Tibial nerve (tissue), 4 donors: ENCODE measurements around the gene SMAD6. TPM values are rescaled to one million over a fixed set of nuclear protein-coding genes. Genes with fewer than 3 reads are reported as not detected.
A peak's percentile ranks its signal among the peaks of the same experiment; 100 is the strongest.

Experiments
- DNase-seq, 2 donors: peaks; one replicate each; pipeline ENCODE4 v3.0.0-alpha.2; 2019; ENCODE audit warnings: low spot score in 2 of 2
- H3K27ac ChIP-seq, 4 donors: fragments of 200-600 bp; sonication (generic) in 3 of 4; one replicate each; pipeline ENCODE4 v1.5.1; 2017 to 2019; ENCODE audit warnings: mild to moderate bottlenecking in 1 of 4
- H3K27me3 ChIP-seq, 2 donors: fragments of 200-600 bp; sonication (generic) in 1 of 2; one replicate each; pipeline versions ENCODE4 v1.5.1 to v1.6.0; 2017 to 2019
- H3K36me3 ChIP-seq, 3 donors: fragments of 200-600 bp; sonication (generic); one replicate each; pipeline ENCODE4 v1.5.1; 2018 to 2019
- H3K4me1 ChIP-seq, 4 donors: fragments of 200-600 bp; sonication (generic) in 3 of 4; one replicate each; pipeline ENCODE4 v1.5.1; 2017 to 2019
- H3K4me3 ChIP-seq, 4 donors: fragments of 200-600 bp; sonication (generic) in 3 of 4; one replicate each; pipeline ENCODE4 v1.5.1; 2017 to 2019; ENCODE audit warnings: mild to moderate bottlenecking in 1 of 4, moderate library complexity in 1 of 4
- H3K9me3 ChIP-seq, 4 donors: fragments of 200-600 bp; sonication (generic) in 3 of 4; one replicate each; pipeline ENCODE4 v1.5.1; 2017 to 2019
- CTCF ChIP-seq, 5 experiments: fragments of 200-600 bp in 3 of 5; fragments of 450-650 bp in 2 of 5; sonication (generic) in 3 of 5; IDR thresholded peaks; one replicate each; pipeline ENCODE4 v1.5.1; 2016 to 2019; ENCODE audit warnings: antibody characterized with exemption in 5 of 5, mild to moderate bottlenecking in 3 of 5, moderate library complexity in 2 of 5
- EP300 ChIP-seq, 2 donors: sonication (generic); formaldehyde crosslinking; IDR thresholded peaks; one replicate each; pipeline ENCODE4 v1.6.1; 2017; ENCODE audit warnings: antibody characterized with exemption in 2 of 2, mild to moderate bottlenecking in 1 of 2
- POLR2A ChIP-seq, 2 donors: fragments of 450-650 bp; IDR thresholded peaks; one replicate each; pipeline ENCODE4 v1.6.1; 2017; ENCODE audit warnings: antibody characterized with exemption in 2 of 2, mild to moderate bottlenecking in 2 of 2, moderate library complexity in 2 of 2
- WGBS, 2 donors: methylation state at CpG; one replicate each; pipeline ENCODE4 v1.1.5; 2018; 5-methylcytosine and 5-hydroxymethylcytosine counted together
- total RNA-seq, 4 donors: library from RNA; depleted of rRNA; stranded (reverse); fragments of >200 nt; gene quantifications; one replicate each; pipeline ENCODE4 v1.1.0, GENCODE V29; 2016

The SMAD6 gene
- total RNA-seq, 4 donors from 2014 or later = 41.9 to 57.2 (median 48.6) TPM

- Histone ChIP-seq H3K27ac (peak overlapping the region in 1 of 4 donors; percentile 17), H3K4me1 (peaks cover 0 to 51% (median 32%) of the 10 kb centered on the region in 4 donors), H3K9me3 (no peaks in the 10 kb centered on the region), H3K36me3 (no peaks in the 10 kb centered on the region), H3K27me3 (no peaks in the 10 kb centered on the region), H3K4me3 (no peak overlapping the region)
- no peak for DNase-seq
- TF ChIP-seq POLR2A (IDR thresholded peaks at IDR 0.05) (no peak), EP300 (IDR thresholded peaks at IDR 0.05) (no peak), CTCF (IDR thresholded peaks at IDR 0.05) (no peak)
- 62 to 67% methylated on average over 4 of the region's 4 CpGs for WGBS, 2 donors
These were observed 97.2 kb downstream of the SMAD6 start for GRCh38 chr15:66799242-66799641.

GRCh38 chr15:66800584-66801235 lies 98.7 kb downstream of the SMAD6 start:
- Histone ChIP-seq H3K4me3 (no peak overlapping the region), H3K27me3 (no peaks in the 10 kb centered on the region), H3K4me1 (peaks cover 0 to 65% (median 36%) of the 10 kb centered on the region in 4 donors), H3K27ac (peak overlapping the region in 2 of 4 donors; percentile 86 to 89), H3K9me3 (no peaks in the 10 kb centered on the region), H3K36me3 (no peaks in the 10 kb centered on the region)
- DNase-seq = no peak
- WGBS, 2 donors = 66 to 67% methylated on average over 11 of the region's 11 CpGs
- no peak for TF ChIP-seq POLR2A (IDR thresholded peaks at IDR 0.05)
- TF ChIP-seq EP300 (IDR thresholded peaks at IDR 0.05) = no peak
- no peak for TF ChIP-seq CTCF (IDR thresholded peaks at IDR 0.05)

- no peaks in the 10 kb centered on the region for H3K36me3 ChIP-seq
- no peak for TF ChIP-seq POLR2A (IDR thresholded peaks at IDR 0.05)
- no peak for TF ChIP-seq CTCF (IDR thresholded peaks at IDR 0.05)
- no peak for TF ChIP-seq EP300 (IDR thresholded peaks at IDR 0.05)
- peaks cover 0 to 65% (median 36%) of the 10 kb centered on the region in 4 donors for H3K4me1 ChIP-seq
- no peak overlapping the region for H3K4me3 ChIP-seq
- H3K27ac ChIP-seq = peak overlapping the region in 2 of 4 donors; percentile 89 to 95
- WGBS, 2 donors = 70 to 75% methylated on average over 3 of the region's 3 CpGs
- no peaks in the 10 kb centered on the region for H3K27me3 ChIP-seq
- no peak for DNase-seq
- no peaks in the 10 kb centered on the region for H3K9me3 ChIP-seq
These were observed 99.2 kb downstream of the SMAD6 start for GRCh38 chr15:66801266-66801665.

- WGBS, 2 donors = 54 to 60% methylated on average over 13 of the region's 13 CpGs
- Histone ChIP-seq H3K4me3 (no peak overlapping the region), H3K9me3 (no peaks in the 10 kb centered on the region), H3K4me1 (peaks cover 0 to 65% (median 36%) of the 10 kb centered on the region in 4 donors), H3K36me3 (no peaks in the 10 kb centered on the region), H3K27ac (peak overlapping the region; percentile 76 to 95 (median 84)), H3K27me3 (no peaks in the 10 kb centered on the region)
- no peak for DNase-seq
- TF ChIP-seq CTCF (IDR thresholded peaks at IDR 0.05) (no peak), POLR2A (IDR thresholded peaks at IDR 0.05) (no peak), EP300 (IDR thresholded peaks at IDR 0.05) (no peak)
These were observed 100.3 kb downstream of the SMAD6 start for GRCh38 chr15:66802025-66803001.
